Stimulated activated CD4-positive, alpha-beta T cell treated with anti-CD3 and anti-CD28 coated beads, TNF-alpha, amount 100 ng/mL, for 48 hours (primary cell): ENCODE results near the gene RPP30.

Source experiments
- DNase-seq, 3 donors: peaks; one replicate each; pipeline ENCODE4 v3.0.0-alpha.2; 2020; ENCODE audit warnings: low read depth in 3 of 3

RPP30 gene

DNA sequence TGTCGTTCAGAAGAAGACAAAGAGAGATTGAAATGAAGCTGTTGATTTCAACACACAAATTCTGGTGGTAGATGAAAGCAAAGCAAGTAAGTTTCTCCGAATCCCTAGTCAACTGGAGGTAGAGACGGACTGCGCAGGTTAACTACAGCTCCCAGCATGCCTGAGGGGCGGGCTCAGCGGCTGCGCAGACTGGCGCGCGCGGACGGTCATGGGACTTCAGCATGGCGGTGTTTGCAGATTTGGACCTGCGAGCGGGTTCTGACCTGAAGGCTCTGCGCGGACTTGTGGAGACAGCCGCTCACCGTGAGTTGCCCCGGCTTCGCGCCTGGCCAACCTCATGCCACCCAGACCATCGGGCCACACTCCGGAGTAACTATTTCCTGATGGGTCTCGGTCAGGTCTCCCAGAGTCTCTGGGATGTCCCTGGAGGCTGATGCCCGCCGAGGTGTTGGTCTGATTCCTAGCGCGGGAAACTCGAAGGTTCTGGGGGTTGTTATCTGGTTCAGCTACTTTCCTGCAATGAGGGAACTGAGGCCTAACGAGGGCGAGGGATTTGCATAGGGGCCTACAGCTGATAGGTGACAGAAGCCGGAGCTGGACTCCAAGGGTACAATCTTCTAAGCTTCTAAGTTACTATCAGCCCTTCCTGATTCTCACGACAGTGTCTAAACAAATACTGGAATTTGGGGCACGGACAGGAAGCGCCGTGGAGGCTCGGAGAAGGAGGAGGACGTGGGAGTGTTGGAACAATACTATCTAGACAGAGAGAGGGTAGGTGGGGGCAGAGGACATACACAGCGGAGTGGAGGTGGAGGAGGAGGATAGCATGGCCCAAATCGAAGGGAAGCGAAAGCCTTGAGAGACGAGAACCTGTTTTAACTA is at the start of gene RPP30:
Gene RPP30, plus strand, starts transcription at position 209 of the 882 bp plus-strand sequence. Its CDS starts 13 bp downstream, at position 222.
- peak; percentile 65 to 77 (median 74) for DNase-seq

DNA sequence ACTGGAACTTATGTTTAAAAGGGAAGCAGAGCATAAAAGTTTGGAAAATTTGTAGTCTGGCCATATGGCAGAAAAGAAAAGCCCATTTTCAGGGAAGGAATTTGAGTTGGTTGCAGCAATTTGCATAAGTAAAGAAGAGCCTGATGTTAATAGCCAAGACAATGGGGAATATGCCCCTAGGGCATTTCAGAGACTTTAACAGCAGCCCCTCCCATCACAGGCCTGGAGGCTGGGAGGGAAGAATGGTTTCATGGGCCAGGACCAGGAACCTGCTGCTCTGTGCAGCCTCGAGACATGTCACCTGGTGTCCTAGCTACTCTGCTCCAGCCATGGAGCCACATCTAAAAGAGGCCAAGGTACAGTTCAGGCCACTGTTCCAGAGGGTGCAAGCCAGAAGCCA is 49.3 kb upstream of the RPP30 start:
- DNase-seq: no peak

DNA sequence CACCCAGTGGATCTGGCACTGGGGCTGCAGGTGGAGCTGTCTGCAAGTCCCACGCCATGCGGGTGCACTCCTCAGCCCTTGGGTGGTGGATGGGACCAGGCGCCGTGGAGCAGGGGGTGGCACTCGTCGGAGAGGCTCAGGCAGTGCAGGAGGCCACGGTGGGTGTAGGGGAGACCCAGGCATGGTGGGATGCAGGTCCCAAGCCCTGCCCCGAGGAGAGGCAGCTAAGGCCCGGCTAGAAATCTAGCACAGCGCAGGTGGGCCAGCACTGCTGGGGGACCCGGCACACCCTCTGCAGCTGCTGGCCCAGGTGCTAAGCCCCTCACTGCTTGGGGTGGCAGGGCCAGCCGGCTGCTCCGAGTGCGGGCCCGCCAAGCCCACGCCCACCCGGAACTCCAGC is 39.7 kb upstream of the RPP30 start:
- DNase-seq: no peak

DNA sequence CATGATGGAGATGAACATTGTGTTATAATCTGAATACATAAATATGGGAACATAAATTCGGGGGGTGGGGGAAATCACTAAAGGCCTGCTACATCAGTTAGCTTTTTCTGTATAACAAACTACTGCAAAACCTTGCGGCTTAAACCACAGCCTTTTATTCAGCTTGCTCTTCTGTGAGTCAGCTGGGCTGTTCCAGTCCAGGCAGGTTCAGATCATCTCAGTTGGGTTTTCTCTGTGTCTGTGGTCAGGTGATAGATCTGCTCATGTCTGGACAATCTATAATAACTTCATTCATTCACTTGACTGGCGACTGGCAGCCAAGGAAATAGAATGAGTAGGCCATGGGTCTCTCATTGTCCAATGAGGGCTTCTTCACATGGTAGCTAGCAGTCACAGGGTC is 37.4 kb upstream of the RPP30 start:
- DNase-seq: no peak

DNA sequence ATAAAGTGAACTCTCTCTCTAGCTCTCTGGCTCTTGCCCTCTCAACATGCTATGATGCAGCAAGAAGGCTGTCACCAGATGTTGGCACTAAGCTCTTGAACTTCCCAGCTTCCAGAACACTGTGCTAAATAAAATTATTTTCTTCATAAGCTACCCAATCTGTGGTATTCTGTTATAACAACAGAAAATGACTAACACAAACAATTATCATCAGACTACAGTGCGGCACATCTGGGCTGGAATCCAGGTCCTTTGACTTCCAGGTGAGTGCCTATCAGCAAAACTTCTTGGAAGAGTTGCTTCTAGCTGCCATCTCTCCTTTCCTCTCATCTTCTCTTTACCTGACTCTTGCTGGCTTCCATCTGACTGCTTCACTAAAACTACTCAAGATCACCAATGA is 34.3 kb upstream of the RPP30 start:
- no peak for DNase-seq

DNA sequence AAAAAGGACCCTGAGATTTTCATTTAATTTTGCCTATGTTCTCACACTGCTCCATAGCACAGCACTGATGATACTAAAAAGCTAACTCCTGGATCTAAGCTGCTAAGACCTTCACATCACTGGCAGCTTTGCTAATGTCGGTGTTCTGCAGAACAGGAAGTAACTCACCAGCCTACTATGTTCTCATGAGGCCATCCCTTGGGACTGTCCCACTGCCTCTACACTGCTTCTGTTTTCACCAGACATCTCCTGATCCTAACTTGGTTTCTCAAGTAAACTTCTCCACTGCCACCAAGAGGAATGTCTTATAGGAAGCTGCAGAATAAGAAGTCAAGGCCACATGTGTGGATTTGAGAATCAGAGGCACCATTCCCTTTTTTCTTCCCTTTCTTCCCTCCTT is 29.0 kb upstream of the RPP30 start:
- DNase-seq: no peak

DNA sequence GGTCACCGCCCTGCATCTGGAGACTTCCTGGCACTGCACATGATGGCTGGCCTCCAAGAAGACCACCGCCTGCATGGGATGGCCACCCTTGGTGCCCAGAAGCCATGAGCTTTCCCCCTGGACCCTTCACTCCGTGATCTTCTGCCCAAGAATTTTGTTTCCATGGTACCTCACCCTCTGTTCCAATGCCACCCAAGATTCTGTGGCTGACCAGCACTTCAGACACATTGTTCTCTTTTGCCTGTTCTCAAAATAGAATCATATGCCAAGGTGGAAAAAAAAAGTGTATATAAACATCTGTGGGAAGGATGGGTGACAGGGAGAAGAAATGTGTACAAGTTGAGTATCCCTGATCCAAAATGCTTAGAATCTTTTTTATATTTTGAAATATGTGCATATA is 26.0 kb upstream of the RPP30 start:
- no peak for DNase-seq

DNA sequence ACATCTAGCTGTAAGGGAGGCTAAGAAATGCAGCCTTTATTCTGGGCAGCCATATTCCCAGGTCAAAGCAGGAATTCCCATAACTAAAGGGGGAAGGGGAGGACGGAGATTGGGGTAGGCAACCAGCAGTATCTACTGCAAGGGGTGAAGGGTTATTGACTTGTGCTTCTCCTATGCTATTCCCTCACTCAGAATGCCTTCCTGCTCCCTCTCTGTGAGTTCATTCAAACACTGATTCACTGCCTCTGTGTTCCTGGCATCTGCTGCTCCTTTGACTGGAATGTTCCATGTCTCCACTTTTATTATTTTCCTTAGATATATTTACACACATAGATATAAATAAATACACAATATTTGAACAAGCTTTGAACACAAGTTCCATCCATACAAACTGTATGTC is 25.0 kb upstream of the RPP30 start:
- no peak for DNase-seq

DNA sequence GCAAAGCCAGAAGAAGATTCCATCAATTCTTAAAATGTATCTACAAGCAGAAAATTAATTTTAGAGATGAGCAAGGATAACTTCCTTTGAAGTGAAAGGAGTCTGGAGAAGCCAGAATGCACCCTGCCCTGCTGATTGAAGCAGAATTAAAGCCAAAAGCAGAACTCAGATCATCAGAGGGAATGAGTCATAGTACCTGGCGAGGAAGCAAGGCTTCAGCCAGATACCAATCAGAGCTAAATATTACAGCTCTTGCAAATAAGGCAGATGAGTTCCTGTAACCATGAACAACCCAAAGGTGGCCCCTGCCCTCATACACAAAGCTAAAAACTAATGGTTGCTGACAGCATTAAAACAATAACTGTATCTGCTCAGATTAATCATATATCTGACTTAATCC is 24.3 kb upstream of the RPP30 start:
- DNase-seq: no peak

DNA sequence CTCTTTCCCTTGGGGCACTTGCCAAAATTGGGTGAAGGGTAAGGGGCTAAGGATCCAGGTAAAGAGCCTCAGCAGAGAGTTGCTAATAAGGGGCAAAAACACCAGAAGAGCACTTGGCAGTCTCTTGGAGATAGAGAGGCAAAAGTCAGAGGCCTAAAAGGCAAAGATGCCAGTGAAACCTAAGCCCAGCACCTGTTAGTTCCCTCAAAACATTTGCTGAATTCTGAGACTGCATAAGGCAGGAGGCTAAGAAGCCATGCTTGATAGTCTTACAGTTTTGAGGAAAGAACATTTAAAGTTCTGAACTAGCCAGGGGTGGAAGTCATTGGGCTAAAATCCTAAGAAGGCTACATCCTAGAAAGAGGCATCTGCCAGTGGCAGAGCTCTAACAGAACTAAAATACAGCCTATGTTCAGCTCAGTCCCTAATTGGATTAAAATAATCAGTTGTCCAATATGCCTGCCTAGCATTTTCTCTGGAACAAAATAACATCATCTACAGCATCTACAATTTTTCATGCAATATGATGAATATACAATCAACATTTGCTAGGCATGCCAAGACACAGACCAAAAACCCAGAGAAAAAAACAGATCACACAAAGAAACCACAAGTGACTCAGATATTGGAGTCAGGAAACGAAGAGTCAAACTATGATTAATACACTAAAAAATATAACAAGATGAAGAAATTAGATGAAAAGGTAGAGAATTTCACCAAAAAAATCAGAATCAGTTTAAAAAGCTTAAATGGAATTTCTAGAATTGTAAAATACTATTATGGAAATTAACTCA is 21.6 kb upstream of the RPP30 start:
- no peak for DNase-seq

DNA sequence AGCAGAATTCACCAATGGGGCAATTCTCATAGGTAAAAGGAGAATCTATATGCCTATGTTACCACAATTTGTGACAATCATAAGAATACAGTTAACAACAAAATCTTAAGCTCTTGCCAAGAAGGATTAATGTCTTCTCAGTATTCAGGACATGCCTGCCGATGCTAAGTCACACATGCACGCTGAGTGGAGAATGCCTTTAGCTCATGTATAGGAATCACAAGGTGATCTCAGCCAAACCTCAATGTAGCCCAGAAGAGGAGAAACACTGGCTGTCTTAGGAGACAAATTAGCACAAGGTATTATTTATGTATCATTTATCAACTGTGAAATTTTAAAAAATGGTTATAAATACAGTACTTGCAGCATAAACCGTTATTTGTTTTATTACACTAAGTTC is 16.6 kb upstream of the RPP30 start:
- DNase-seq: no peak

DNA sequence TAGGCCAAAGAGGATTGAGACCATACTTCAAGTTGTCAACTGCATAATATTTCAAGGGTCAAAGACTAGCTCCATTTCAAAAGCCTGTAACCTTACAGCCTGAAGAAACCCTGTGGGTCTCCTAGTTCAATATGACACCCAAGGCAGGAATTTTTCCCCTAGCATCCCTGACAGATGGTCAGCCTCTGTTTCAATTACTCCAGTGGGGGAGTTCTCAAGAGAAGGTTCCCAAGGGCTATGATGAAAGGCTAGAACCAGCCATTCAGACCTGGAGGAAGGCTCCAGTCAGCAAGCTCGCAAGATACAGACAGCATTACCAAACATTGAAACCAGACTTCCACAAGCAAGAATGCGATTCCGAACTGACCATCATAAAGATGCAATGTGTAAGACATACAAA is 15.5 kb upstream of the RPP30 start:
- no peak for DNase-seq

DNA sequence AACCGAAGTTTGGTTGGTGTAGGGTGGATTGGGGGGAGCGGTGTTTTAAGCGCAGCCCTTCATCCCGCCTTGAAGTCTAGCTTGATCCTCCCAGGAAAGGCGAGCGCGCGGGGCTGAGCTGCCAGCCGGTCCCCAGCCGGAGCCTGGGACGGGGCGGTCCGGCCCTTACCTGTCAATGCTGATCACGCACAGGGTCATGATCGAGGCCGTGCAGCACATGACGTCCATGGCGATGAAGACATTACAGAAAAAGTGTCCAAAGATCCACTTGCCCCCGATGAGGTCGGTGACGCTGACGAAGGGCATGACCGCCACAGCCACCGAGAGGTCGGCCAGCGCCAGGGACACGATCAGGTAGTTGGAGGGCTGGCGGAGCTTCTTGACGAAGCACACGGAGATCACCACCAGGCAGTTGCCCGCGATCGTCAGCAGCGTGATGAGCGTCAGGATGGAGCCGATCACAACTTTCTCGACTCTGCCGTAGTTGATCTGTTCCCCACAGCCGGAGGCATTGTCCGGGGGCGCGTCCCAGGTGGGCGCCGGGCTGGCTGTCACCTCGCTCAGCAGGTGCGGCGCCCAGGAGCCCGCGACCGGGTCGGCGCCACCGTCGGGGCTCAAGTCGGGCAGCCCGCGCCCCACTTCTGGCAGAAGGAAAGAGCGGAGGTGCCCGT is 14.7 kb upstream of the RPP30 start:
- DNase-seq: no peak

DNA sequence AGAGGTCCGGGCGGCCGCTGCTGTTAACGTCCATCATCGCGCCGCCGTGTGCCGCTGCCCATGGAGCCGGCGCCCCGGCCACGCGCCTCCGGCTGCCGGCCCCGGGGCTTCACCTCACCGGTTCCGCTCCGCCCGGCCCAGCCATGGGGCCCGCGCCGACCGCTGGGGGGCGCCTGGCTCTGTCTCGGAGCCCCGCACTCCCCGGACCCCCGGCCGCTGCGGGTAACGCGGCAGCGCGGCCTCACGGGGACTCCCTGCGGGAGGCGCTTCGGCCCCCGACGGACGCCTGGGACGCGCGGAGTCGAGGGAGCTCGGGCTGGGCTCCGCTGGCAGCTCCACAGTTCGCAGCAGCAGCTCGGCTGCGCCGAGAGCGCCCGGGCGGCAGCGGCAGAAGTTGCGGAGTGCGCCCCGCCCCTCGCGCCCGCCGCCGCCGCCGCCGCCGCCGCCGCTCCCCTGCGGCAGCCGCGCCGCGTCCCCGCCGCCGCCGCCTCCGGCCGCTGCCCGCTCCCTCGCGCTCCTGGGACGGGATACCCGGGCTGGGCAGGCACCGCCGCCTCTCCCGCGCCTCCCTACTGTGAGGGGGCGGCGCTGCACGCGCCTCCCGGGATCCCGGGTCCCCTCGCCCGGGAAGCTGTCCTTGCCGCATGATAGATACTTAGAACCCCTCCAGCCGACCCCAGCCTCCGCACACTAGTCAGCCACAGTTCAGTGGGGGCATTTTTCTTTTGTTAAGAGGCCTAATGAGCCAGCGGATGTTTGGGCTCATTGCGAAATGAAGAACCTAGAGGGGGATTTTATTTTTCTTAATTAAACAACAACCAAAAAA is 13.9 kb upstream of the RPP30 start, which contains the start of gene HTR7:
Gene HTR7, minus strand, starts transcription at position 405 of the 826 bp plus-strand sequence. Its CDS starts 368 bp downstream, at position 37.
- peak in 1 of 3 donors; percentile 32 for DNase-seq

DNA sequence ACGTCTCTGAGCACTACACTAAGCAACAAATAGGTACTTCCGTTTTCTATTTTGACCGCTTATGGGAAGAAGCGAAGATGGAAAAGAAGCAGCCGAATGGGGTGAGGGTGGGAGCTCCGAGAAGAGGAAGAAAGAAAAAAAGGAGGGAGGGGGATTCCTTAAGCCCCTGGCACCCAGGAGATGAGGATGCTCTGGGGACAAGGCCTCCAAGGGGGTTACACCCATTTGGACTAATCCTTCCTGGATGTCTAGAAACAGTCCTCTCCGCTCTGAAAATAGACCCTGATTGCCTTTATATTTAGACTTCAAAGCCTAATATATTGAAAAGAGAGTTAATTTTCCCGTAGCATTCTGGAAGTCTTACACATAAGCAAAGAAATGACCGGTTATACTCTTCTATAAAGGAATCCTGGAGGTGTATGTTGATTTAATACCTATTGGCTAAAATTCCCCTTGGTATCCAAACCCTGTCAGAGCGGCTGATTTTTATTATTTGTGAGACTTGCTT is 13.3 kb upstream of the RPP30 start:
- DNase-seq: no peak

DNA sequence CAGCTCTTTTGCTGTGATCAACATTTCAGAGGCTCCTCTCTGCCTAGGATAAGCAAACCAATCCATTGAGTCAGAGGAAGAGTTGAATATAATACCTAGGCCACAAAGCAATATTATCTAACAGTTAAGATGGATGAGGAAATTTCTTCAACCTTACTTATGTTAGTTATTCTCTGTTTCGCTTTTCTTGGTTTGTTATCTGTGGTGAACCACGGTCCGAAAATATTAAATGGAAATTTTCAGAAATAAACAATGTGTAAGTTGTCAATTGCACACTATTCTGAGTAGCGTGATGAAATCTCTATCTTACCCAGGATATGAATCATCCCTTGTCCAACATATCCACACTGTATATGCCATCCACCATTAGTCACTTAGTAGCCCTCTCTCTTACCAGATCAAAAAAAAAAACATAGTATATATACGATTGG is 12.4 kb upstream of the RPP30 start:
- DNase-seq: no peak

DNA sequence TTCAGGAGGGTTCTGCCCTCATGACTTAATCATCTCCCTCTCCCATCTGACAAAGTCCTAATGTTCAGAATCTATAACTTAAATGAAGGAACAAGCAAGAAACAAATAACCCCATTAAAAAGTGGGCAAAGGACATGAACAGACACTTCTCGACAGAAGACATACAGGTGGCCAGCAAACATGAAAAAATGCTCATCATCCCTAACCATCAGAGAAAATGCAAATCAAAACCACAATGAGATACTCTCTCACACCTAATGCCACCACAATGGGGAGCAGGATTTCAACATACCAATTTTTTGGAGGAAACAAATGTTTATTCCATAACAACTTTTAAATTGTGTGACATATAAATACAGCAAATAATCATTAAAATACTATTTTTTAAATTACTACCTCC is 11.0 kb upstream of the RPP30 start:
- no peak for DNase-seq

DNA sequence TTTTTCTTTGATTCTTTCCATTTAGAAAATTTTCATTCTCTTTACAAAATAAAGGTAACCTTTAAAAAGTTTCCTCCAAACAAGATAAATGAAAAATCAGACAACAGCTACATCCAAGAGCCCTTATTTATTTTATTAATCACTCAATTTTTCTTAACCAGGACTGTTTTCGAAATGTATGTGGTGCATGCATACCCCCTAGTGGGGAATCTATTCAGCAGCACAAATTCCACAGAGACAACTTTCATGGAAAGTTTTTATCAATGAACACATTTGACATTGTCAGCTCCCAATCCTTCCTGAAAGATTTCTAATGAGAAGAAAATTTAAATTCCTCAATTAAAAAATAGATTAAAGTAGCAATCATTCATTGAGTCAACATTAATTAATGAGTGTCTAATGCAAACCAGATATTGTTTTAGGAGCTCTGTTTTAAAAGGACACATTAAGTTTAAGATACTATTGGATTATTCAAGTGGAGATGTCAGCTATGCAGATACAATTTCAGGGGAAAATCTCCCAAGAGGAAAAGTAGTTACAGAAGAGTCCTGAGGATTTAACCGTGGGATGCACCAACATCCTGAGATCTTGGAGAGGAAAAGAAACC is 8.8 kb upstream of the RPP30 start:
- DNase-seq: no peak

DNA sequence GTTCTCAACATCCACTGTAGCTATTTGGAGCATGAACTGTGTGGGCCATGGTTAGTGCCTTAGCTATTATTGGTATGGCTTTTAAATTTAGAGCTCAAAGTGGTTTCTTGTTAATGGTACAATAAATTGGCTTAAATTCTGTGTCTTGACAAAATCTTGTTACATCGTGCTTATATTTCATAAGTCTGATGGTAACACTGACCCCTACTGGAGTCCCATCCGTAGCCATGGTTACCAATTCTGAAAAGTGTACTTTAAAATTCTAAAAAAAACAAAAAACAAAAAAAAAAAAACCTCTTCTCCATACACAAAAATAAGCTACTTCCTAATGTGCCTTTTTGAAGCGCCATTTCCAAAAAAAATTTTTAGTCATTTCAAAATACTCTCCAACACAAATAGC is 6.4 kb upstream of the RPP30 start:
- DNase-seq: no peak

DNA sequence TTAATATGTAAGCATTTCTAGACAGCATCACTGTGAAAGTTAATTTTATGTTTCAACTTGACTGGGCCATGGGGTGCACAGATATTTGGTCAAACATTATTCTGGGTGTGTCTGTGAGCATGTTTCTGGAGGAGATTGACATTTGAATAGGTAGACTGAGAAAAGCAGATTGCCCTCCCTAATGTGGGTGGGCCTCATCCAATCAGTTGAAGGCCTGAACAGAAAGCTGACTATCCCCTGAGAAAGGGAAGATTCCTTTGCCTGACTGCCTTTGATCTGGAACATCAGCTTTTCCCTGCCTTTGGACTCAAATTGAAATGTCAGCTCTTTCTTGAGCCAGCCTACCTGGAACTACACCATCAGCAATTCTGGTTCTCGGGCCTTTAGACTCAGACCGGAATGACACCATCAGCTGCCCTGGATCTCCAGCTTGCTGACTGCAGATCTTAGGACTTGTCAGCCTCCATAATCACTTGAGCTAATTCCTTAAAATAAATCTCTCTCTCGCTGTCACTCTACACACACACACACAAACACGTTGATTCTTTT is 5.7 kb upstream of the RPP30 start:
- DNase-seq: no peak
